ENCODE data around the gene COPS7B. TPM values are rescaled to one million over a fixed set of nuclear protein-coding genes. Genes with fewer than 3 reads are reported as not detected.

Gene COPS7B
- total RNA-seq, 4 donors from 2014 or later: 28.8 to 45.1 (median 37.1) TPM

- Histone ChIP-seq H3K9me3 (no peaks in the 10 kb centered on the region), H3K36me3 (no peaks in the 10 kb centered on the region), H3K27me3 (no peaks in the 10 kb centered on the region), H3K27ac (no peak overlapping the region), H3K4me1 (no peaks in the 10 kb centered on the region), H3K4me3 (replicated peaks in 1 of 3) (no peak overlapping the region)
- intact Hi-C loops (cut with DNase I): no loop called here
- TF ChIP-seq POLR2A (IDR thresholded peaks at IDR 0.05) (no peak), CTCF (IDR thresholded peaks at IDR 0.05) (no peak)
- 86 to 87% methylated on average over 4 of the region's 4 CpGs for WGBS, 2 donors
- DNase-seq: no peak
Measured at GRCh38 chr2:231751042-231751815, 35.0 kb upstream of the COPS7B start.

- no peak overlapping the region for H3K4me3 ChIP-seq (replicated peaks in 1 of 3)
- TF ChIP-seq CTCF (IDR thresholded peaks at IDR 0.05) (no peak), POLR2A (IDR thresholded peaks at IDR 0.05) (no peak)
- 96% methylated on average over 2 of the region's 2 CpGs for WGBS, 2 donors
- no peaks in the 10 kb centered on the region for H3K9me3 ChIP-seq
- no peaks in the 10 kb centered on the region for H3K36me3 ChIP-seq
- DNase-seq: no peak
- no peaks in the 10 kb centered on the region for H3K4me1 ChIP-seq
- H3K27ac ChIP-seq: no peak overlapping the region
- intact Hi-C loops (cut with DNase I): no loop called here
- no peaks in the 10 kb centered on the region for H3K27me3 ChIP-seq
Measured at GRCh38 chr2:231752061-231752460, 34.2 kb upstream of the COPS7B start.

- Histone ChIP-seq H3K27me3 (no peaks in the 10 kb centered on the region), H3K36me3 (no peaks in the 10 kb centered on the region), H3K9me3 (no peaks in the 10 kb centered on the region), H3K27ac (no peak overlapping the region), H3K4me3 (replicated peaks in 1 of 3) (no peak overlapping the region), H3K4me1 (no peaks in the 10 kb centered on the region)
- TF ChIP-seq CTCF (IDR thresholded peaks at IDR 0.05) (no peak), POLR2A (IDR thresholded peaks at IDR 0.05) (no peak)
- no peak for DNase-seq
- 91 to 97% methylated on average over 2 of the region's 2 CpGs for WGBS, 2 donors
- intact Hi-C loops (cut with DNase I): no loop called here
Measured at GRCh38 chr2:231761735-231762134, 24.5 kb upstream of the COPS7B start.

- Histone ChIP-seq H3K4me3 (replicated peaks in 1 of 3) (no peak overlapping the region), H3K9me3 (no peaks in the 10 kb centered on the region), H3K27ac (no peak overlapping the region), H3K27me3 (no peaks in the 10 kb centered on the region), H3K4me1 (no peaks in the 10 kb centered on the region), H3K36me3 (no peaks in the 10 kb centered on the region)
- DNase-seq: no peak
- intact Hi-C loops (cut with DNase I): no loop called here
- TF ChIP-seq POLR2A (IDR thresholded peaks at IDR 0.05) (no peak), CTCF (IDR thresholded peaks at IDR 0.05) (no peak)
Measured at GRCh38 chr2:231764124-231764523, 22.1 kb upstream of the COPS7B start.

GRCh38 chr2:231764760-231765159 lies 21.5 kb upstream of the COPS7B start:
- Histone ChIP-seq H3K4me1 (no peaks in the 10 kb centered on the region), H3K36me3 (no peaks in the 10 kb centered on the region), H3K4me3 (replicated peaks in 1 of 3) (no peak overlapping the region), H3K9me3 (no peaks in the 10 kb centered on the region), H3K27me3 (no peaks in the 10 kb centered on the region), H3K27ac (no peak overlapping the region)
- peak in 1 of 2 donors; percentile 28 for DNase-seq
- intact Hi-C loops (cut with DNase I): no loop called here
- 64 to 65% methylated on average over 4 of the region's 4 CpGs for WGBS, 2 donors
- TF ChIP-seq CTCF (IDR thresholded peaks at IDR 0.05): no peak
- no peak for TF ChIP-seq POLR2A (IDR thresholded peaks at IDR 0.05)
